HepG2 (cell line): ENCODE data around the gene NR2F1-AS1. TPM values are rescaled to one million over a fixed set of nuclear protein-coding genes. Genes with fewer than 3 reads are reported as not detected.

Experiments
- ERF ChIP-seq: IDR thresholded peaks from 2 replicates; pipeline ENCODE4 v1.6.1; 2018; ENCODE audit warnings: missing biosample characterization, missing genetic modification reagents
- NFKB2 ChIP-seq: sonication (generic); formaldehyde crosslinking; IDR thresholded peaks from 2 replicates; pipeline ENCODE4 v1.4.0; 2020; ENCODE audit warnings: missing genetic modification reagents, borderline replicate concordance
- ZNF234 ChIP-seq: sonication (generic); formaldehyde crosslinking; conservative IDR thresholded peaks from 2 replicates; pipeline ENCODE4 v1.5.1; 2020; ENCODE audit warnings: mild to moderate bottlenecking, missing genetic modification reagents
- ZNF740 ChIP-seq: sonication (generic); formaldehyde crosslinking; IDR thresholded peaks from 2 replicates; pipeline ENCODE4 v1.4.0; 2020; ENCODE audit warnings: missing genetic modification reagents
- ZSCAN20 ChIP-seq: sonication (generic); formaldehyde crosslinking; IDR thresholded peaks from 2 replicates; pipeline ENCODE4 v1.4.0; 2020; ENCODE audit warnings: missing genetic modification reagents, mild to moderate bottlenecking, borderline replicate concordance
- polyA plus RNA-seq, 8 experiments: library from polyadenylated mRNA; depleted of rRNA in 3 of 8; stranded (reverse) in 7 of 8; unstranded in 1 of 8; fragments of >200 nt; fragmentation: Illumina TruSeq in 4 of 8; extraction: Trizol in 4 of 8; gene quantifications; 2 replicates each; pipeline versions ENCODE4 v1.2.1 to v1.2.3, GENCODE V29; 2011 to 2016; ENCODE audit warnings: low read depth in 4 of 8, missing spikeins in 1 of 8, mixed read lengths in 1 of 8; ENCODE audit not compliant: insufficient read depth in 1 of 8
- total RNA-seq, 5 experiments: library from RNA; depleted of rRNA; stranded (reverse); fragments of >200 nt; fragmentation: Illumina TruSeq; extraction: Trizol; gene quantifications; 2 replicates each; pipeline ENCODE4 v1.2.3, GENCODE V29; 2016; ENCODE audit warnings: low read depth in 1 of 5
- TF ChIP-seq, protein P1 (sequence below), 2 experiments: IDR thresholded peaks; 2 replicates each; pipeline ENCODE4 v1.6.1; 2011 to 2012; ENCODE audit warnings: low read length in 2 of 2, borderline replicate concordance in 1 of 2, low read depth in 1 of 2, mild to moderate bottlenecking in 1 of 2, moderate library complexity in 1 of 2

Gene NR2F1-AS1
- total and polyA plus RNA-seq, 2 of the 13 experiments (the other 11 are each of a cell fraction or from before 2014, with no cell fraction given), result 2.8 TPM

GRCh38 chr5:93611976-93612854, 31.2 kb upstream of the NR2F1-AS1 start (continued):
- TF ChIP-seq ERF (CRISPR knock-in tag) (0 out of 2 replicates have a peak, but pooled peaks have one; percentile 14), ZNF234 (CRISPR knock-in tag) (no peak), NFKB2 (CRISPR knock-in tag) (0 out of 2 replicates have a peak, but pooled peaks have one; percentile 37), ZNF740 (CRISPR knock-in tag) (peak; percentile 91), ZSCAN20 (CRISPR knock-in tag) (no peak)
- TF ChIP-seq, protein P1, sequence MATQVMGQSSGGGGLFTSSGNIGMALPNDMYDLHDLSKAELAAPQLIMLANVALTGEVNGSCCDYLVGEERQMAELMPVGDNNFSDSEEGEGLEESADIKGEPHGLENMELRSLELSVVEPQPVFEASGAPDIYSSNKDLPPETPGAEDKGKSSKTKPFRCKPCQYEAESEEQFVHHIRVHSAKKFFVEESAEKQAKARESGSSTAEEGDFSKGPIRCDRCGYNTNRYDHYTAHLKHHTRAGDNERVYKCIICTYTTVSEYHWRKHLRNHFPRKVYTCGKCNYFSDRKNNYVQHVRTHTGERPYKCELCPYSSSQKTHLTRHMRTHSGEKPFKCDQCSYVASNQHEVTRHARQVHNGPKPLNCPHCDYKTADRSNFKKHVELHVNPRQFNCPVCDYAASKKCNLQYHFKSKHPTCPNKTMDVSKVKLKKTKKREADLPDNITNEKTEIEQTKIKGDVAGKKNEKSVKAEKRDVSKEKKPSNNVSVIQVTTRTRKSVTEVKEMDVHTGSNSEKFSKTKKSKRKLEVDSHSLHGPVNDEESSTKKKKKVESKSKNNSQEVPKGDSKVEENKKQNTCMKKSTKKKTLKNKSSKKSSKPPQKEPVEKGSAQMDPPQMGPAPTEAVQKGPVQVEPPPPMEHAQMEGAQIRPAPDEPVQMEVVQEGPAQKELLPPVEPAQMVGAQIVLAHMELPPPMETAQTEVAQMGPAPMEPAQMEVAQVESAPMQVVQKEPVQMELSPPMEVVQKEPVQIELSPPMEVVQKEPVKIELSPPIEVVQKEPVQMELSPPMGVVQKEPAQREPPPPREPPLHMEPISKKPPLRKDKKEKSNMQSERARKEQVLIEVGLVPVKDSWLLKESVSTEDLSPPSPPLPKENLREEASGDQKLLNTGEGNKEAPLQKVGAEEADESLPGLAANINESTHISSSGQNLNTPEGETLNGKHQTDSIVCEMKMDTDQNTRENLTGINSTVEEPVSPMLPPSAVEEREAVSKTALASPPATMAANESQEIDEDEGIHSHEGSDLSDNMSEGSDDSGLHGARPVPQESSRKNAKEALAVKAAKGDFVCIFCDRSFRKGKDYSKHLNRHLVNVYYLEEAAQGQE (IDR thresholded peaks at IDR 0.05; ENCODE audit: borderline replicate concordance in 1 of 2, low read depth in 1 of 2, low read length in 2 of 2), result peak; percentile 58 to 93
